Thymus (tissue), 11 donors: ENCODE results near the gene PXDN. TPM values are rescaled to one million over a fixed set of nuclear protein-coding genes. Genes with fewer than 3 reads are reported as not detected.

Experiments used
- DNase-seq, 9 donors: peaks; one replicate each; pipeline ENCODE4 v3.0.0-alpha.2; 2013; ENCODE audit warnings: low spot score in 9 of 9, low read depth in 6 of 9, missing footprints in 1 of 9
- H3K27ac ChIP-seq, 2 donors: one replicate each; pipeline ENCODE4 v1.5.1; 2013; ENCODE audit warnings: control low read depth in 1 of 2, low read depth in 1 of 2, low read length in 1 of 2, mild to moderate bottlenecking in 1 of 2, moderate library complexity in 1 of 2
- H3K27me3 ChIP-seq, 2 donors: one replicate each; pipeline ENCODE4 v1.5.1; 2013; ENCODE audit warnings: low read length in 1 of 2; ENCODE audit not compliant: control insufficient read depth in 2 of 2, insufficient read depth in 1 of 2
- H3K36me3 ChIP-seq, 2 donors: one replicate each; pipeline ENCODE4 v1.5.1; 2013; ENCODE audit warnings: low read length in 1 of 2, mild to moderate bottlenecking in 1 of 2, moderate library complexity in 1 of 2; ENCODE audit not compliant: control insufficient read depth in 2 of 2, insufficient read depth in 2 of 2
- H3K4me1 ChIP-seq, 2 donors: one replicate each; pipeline ENCODE4 v1.5.1; 2013; ENCODE audit warnings: low read length in 2 of 2; ENCODE audit not compliant: control insufficient read depth in 2 of 2, insufficient read depth in 2 of 2
- H3K4me3 ChIP-seq, 2 donors: one replicate each; pipeline ENCODE4 v1.5.1; 2013; ENCODE audit warnings: low read length in 2 of 2, control low read depth in 1 of 2, mild to moderate bottlenecking in 1 of 2
- H3K9me3 ChIP-seq, 2 donors: one replicate each; pipeline ENCODE4 v1.5.1; 2013; ENCODE audit warnings: low read length in 1 of 2, mild to moderate bottlenecking in 1 of 2; ENCODE audit not compliant: control insufficient read depth in 2 of 2, insufficient read depth in 1 of 2
- WGBS: extraction: QIAGEN DNeasy Blood & Tissue Kit; methylation state at CpG from one replicate; pipeline ENCODE4 v1.1.7; 2013; 5-methylcytosine and 5-hydroxymethylcytosine counted together
- polyA plus RNA-seq: library from polyadenylated mRNA; stranded (reverse); fragments of 200-250 nt; gene quantifications from one replicate; pipeline ENCODE4 v1.2.3, GENCODE V29; 2013
- total RNA-seq: library from RNA; stranded (reverse); fragments of 120-200 nt; gene quantifications from one replicate; pipeline ENCODE4 v1.2.4, GENCODE V29; 2013
- donor health status: healthy.

The PXDN gene
- total and polyA plus RNA-seq, 2 donors: 3.1 to 6.4 TPM

- 91% methylated on average over 29 of the region's 29 CpGs for WGBS
- H3K27ac ChIP-seq: no peak overlapping the region
- H3K9me3 ChIP-seq: peaks cover 3 to 17% of the 10 kb centered on the region in 2 donors
- no peak for DNase-seq
- H3K27me3 ChIP-seq: peaks cover 0 to 6% of the 10 kb centered on the region in 2 donors
- no peak overlapping the region for H3K4me3 ChIP-seq
- no peaks in the 10 kb centered on the region for H3K4me1 ChIP-seq
- no peaks in the 10 kb centered on the region for H3K36me3 ChIP-seq
Observed at GRCh38 chr2:1600191-1601066, 143.9 kb downstream of the PXDN start.

DNA sequence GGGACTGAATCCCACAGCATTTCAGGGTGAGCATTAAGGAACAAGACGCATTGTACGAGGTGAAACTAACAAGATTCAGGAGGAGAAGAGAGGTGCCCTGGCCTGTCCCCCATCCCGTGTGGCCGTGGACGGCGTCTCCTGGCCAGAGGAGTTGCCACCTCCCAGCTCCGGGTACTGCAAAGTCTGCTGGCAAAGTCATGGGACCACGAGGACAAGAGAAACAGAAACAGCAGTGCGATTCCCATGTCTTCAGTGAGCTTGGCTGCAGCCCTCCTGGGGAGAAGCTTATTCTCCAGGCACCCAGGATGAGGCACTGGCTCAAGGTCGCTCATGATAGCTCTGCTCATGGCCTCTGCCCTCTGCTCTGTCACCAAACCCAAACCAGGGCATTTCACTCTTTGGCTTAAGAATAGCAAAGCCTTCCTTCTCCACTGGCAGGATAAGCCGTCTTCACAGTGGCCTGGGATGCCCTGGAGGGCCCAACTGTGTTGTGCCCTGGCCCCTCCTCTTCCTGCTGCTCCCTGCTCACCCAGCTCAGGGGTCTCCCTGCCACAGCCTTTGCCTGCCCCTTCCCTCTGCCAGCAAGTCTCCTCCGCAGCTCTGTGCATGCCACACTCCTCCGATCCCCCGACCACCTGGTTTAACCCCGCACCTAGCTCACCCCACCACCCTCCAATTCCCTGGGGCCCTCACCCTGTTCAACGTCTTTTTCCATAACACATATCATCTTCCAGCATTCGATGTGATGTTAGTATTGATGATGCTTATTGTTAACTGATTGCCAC lies 144.8 kb downstream of the PXDN start:
- Histone ChIP-seq H3K36me3 (no peaks in the 10 kb centered on the region), H3K4me3 (no peak overlapping the region), H3K27me3 (no peaks in the 10 kb centered on the region), H3K27ac (no peak overlapping the region), H3K9me3 (peaks cover 3 to 19% of the 10 kb centered on the region in 2 donors), H3K4me1 (no peaks in the 10 kb centered on the region)
- 93% methylated on average over 17 of the region's 17 CpGs for WGBS
- DNase-seq: no peak

DNA sequence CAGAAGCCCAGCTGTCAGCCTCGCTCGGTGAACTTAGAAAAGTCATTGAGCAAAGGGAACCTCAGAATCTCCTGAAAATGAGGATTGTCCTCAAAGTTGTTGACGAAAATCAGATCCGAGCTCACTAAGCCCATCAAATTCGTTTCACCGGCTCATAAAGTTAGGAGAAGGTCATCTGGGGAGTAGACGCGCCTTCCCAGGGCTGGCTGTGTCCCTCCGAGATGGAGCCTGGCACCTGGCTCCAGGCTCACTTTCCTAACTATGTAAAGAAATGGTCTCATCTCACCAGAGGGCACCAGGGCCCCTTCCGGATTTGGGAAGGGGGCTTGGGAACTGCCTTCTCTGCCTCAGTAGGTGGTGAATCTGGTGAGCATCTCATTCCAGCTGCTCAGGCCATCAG lies 145.5 kb downstream of the PXDN start:
- WGBS: 97% methylated on average over 10 of the region's 10 CpGs
- Histone ChIP-seq H3K27me3 (no peaks in the 10 kb centered on the region), H3K27ac (no peak overlapping the region), H3K9me3 (peaks cover 3 to 19% of the 10 kb centered on the region in 2 donors), H3K36me3 (no peaks in the 10 kb centered on the region), H3K4me3 (no peak overlapping the region), H3K4me1 (no peaks in the 10 kb centered on the region)
- DNase-seq: no peak

- DNase-seq: no peak
- 84% methylated on average over 20 of the region's 20 CpGs for WGBS
- H3K4me3 ChIP-seq: no peak overlapping the region
- H3K4me1 ChIP-seq: no peaks in the 10 kb centered on the region
- H3K36me3 ChIP-seq: no peaks in the 10 kb centered on the region
- H3K27ac ChIP-seq: no peak overlapping the region
- H3K9me3 ChIP-seq: peaks cover 3 to 19% of the 10 kb centered on the region in 2 donors
- H3K27me3 ChIP-seq: no peaks in the 10 kb centered on the region
Observed at GRCh38 chr2:1598041-1598710, 146.1 kb downstream of the PXDN start.

DNA sequence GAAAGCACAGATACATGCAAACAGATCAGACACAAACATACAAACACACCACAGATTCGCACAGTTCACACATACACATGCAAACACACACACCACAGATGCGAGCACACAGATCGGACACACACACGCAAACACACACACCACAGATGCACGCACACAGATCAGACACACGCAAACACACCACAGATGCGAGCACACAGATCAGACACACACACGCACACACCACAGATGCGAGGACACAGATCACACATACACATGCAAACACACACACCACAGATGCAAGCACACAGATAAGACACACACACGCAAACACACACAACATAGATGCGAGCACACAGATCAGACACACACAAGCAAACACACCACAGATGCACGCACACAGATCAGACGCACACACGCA lies 149.0 kb downstream of the PXDN start:
- no peak for DNase-seq
- Histone ChIP-seq H3K27ac (no peak overlapping the region), H3K36me3 (no peaks in the 10 kb centered on the region), H3K4me3 (no peak overlapping the region), H3K9me3 (peaks cover 3 to 19% of the 10 kb centered on the region in 2 donors), H3K4me1 (no peaks in the 10 kb centered on the region), H3K27me3 (peaks cover 0 to 16% of the 10 kb centered on the region in 2 donors)
- 98% methylated on average over 14 of the region's 14 CpGs for WGBS

DNA sequence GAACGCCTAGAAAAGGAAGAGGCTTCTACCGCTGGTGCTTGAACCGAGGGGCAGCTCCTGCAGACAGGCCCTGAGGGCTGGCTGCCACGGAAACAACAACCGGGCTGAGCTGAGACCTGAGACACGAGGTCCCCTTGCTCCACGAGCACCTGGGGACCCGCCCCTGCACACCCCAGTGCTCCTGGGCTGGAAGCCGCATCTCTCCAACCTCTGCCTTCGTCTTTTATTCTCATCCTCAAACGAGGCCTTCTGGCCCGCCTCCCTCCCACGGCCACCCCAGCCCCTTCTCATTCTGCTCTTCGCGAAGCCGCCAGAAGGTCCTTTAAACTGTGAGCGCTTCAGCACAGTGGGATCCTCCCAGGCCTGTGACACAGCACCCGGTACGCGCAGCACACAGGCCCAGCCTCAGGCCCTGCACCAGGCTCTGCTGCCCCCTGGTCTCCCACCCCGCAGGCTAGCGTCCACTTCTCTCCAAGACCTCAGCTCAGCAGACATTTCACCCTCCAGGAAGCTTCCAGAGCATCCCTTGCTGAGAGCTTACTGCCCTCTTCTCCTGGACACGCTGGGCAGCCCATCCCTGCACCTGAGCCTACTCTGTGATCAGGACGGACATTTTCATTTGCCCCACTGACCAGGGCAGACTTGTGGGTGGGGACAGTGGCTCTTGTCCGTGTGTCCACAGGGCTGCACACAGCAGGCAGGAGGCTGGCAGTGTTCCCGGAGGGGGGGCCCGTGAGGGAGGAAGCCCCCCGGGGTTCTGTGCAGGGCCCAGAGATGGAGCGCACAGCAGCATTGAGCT lies 149.7 kb downstream of the PXDN start:
- Histone ChIP-seq H3K4me1 (no peaks in the 10 kb centered on the region), H3K27ac (no peak overlapping the region), H3K4me3 (no peak overlapping the region), H3K36me3 (no peaks in the 10 kb centered on the region), H3K9me3 (peaks cover 3 to 19% of the 10 kb centered on the region in 2 donors), H3K27me3 (peaks cover 0 to 16% of the 10 kb centered on the region in 2 donors)
- 90% methylated on average over 29 of the region's 29 CpGs for WGBS
- DNase-seq: no peak

DNA sequence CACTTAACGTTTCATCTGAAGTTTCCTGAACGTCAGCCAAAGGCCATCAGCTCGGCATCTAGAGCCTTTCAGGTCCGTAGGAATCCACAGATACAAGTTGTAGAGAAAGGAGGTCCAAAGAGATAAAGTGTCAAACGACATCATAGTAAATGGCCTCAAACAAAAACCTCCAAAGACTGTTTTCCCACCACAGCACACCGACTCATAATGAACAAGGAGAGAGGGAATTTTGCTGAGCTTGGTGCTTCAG lies 150.3 kb downstream of the PXDN start:
- no peak overlapping the region for H3K27ac ChIP-seq
- H3K4me3 ChIP-seq: no peak overlapping the region
- peak in 1 of 9 donors; percentile 21 for DNase-seq
- no peaks in the 10 kb centered on the region for H3K4me1 ChIP-seq
- H3K9me3 ChIP-seq: peaks cover 3 to 19% of the 10 kb centered on the region in 2 donors
- H3K27me3 ChIP-seq: peaks cover 0 to 16% of the 10 kb centered on the region in 2 donors
- H3K36me3 ChIP-seq: no peaks in the 10 kb centered on the region
- WGBS: 81% methylated on average over 6 of the region's 6 CpGs

GRCh38 chr2:1593371-1594122 lies 150.8 kb downstream of the PXDN start:
- no peak overlapping the region for H3K4me3 ChIP-seq
- H3K27me3 ChIP-seq: peaks cover 0 to 16% of the 10 kb centered on the region in 2 donors
- no peaks in the 10 kb centered on the region for H3K36me3 ChIP-seq
- no peak overlapping the region for H3K27ac ChIP-seq
- H3K9me3 ChIP-seq: peaks cover 3 to 19% of the 10 kb centered on the region in 2 donors
- H3K4me1 ChIP-seq: no peaks in the 10 kb centered on the region
- WGBS: 87% methylated on average over 15 of the region's 15 CpGs
- no peak for DNase-seq
